Measurements from ENCODE around the gene ELOVL2. TPM values are rescaled to one million over a fixed set of nuclear protein-coding genes. Genes with fewer than 3 reads are reported as not detected.
A peak's percentile ranks its signal among the peaks of the same experiment; 100 is the strongest.
"Not testable (repeated sequence)": the region's sequence is repeated elsewhere in the genome, so short reads cannot be mapped to it uniquely, and the experiment has no call there.

The ELOVL2 gene, protein sequence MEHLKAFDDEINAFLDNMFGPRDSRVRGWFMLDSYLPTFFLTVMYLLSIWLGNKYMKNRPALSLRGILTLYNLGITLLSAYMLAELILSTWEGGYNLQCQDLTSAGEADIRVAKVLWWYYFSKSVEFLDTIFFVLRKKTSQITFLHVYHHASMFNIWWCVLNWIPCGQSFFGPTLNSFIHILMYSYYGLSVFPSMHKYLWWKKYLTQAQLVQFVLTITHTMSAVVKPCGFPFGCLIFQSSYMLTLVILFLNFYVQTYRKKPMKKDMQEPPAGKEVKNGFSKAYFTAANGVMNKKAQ
- 20.8 and 24.8 TPM in 2 replicates for total RNA-seq
- polyA plus RNA-seq, result 13.6 and 13.9 TPM in 2 replicates

DNA sequence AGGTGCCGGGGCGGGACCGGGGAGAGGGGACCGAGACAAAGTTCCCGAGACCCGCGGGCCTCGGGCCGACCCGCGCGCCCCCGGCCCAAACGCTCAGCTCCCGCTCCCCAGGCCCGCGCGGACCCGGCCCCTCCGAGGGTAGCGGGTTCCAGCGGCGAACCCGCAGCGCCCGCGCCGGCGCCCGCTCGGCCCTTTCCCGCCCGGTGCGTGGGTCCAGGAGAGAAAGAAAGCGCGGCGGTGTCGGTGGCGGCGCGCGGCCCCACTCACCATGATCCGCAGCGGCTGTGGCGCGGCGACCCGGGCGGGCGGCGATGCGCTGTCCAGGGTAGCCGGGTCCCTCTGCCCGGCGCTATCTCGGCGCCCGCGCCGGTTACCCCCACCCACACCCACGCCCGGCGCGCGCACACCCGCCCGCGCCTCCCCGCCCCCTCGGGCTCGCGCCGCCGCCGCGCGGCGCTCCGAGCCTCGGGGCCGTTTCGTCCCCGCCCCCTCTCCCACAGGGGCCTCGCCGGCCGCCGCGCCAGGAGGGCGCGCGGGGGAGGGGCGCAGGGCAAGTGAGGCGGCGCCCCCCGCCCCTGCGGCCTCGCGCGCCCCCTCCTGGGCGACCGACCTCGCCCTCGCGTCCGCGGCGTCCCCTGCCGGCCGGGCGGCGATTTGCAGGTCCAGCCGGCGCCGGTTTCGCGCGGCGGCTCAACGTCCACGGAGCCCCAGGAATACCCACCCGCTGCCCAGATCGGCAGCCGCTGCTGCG, at the start of gene ELOVL2:
Gene ELOVL2 (minus strand): TSS at position 345 of the 751 bp plus-strand sequence. CDS start 75 bp downstream, at position 270.
- H3K4me3 ChIP-seq, result peak within 1 kb of the TSS; percentile 89
- 2% methylated on average over 39 of the region's 124 CpGs for WGBS (ENCODE audit: low lambda C conversion rate, missing lambda C conversion rate)
- no peaks in the 10 kb centered on the region for H3K4me1 ChIP-seq (ENCODE audit: insufficient read depth)
- DNase-seq (ENCODE audit: low spot score), result peak; percentile 88
- H3K9me3 ChIP-seq (ENCODE audit: low read depth), result no peaks in the 10 kb centered on the region
- H3K4me2 ChIP-seq, result peak within 1 kb of the TSS; percentile 96
- H3K9me2 ChIP-seq (replicated peaks; ENCODE audit: insufficient read depth), result no peaks in the 10 kb centered on the region
- no peaks in the 10 kb centered on the region for H3K36me3 ChIP-seq (replicated peaks; ENCODE audit: insufficient read depth, low read depth)
- peak within 1 kb of the TSS; percentile 64 for H2AFZ ChIP-seq
- peaks cover 19% of the 10 kb centered on the region for H3K79me2 ChIP-seq
- TF ChIP-seq, protein P1, sequence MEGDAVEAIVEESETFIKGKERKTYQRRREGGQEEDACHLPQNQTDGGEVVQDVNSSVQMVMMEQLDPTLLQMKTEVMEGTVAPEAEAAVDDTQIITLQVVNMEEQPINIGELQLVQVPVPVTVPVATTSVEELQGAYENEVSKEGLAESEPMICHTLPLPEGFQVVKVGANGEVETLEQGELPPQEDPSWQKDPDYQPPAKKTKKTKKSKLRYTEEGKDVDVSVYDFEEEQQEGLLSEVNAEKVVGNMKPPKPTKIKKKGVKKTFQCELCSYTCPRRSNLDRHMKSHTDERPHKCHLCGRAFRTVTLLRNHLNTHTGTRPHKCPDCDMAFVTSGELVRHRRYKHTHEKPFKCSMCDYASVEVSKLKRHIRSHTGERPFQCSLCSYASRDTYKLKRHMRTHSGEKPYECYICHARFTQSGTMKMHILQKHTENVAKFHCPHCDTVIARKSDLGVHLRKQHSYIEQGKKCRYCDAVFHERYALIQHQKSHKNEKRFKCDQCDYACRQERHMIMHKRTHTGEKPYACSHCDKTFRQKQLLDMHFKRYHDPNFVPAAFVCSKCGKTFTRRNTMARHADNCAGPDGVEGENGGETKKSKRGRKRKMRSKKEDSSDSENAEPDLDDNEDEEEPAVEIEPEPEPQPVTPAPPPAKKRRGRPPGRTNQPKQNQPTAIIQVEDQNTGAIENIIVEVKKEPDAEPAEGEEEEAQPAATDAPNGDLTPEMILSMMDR (IDR thresholded peaks at IDR 0.05; ENCODE audit: poor library complexity), result peak; percentile 76
- TF ChIP-seq EZH2 (IDR thresholded peaks at IDR 0.05; ENCODE audit: borderline replicate concordance), result no peak
- TF ChIP-seq EZH2phosphoT487 (IDR thresholded peaks at IDR 0.05; ENCODE audit: low read depth, severe bottlenecking, unreplicated experiment), result no peak
- no peak within 1 kb of the TSS for H3K27ac ChIP-seq
- no peaks in the 10 kb centered on the region for H4K20me1 ChIP-seq (ENCODE audit: insufficient read depth, poor library complexity, severe bottlenecking)
- H3K27me3 ChIP-seq, result peaks cover 25% of the 10 kb centered on the region

DNA sequence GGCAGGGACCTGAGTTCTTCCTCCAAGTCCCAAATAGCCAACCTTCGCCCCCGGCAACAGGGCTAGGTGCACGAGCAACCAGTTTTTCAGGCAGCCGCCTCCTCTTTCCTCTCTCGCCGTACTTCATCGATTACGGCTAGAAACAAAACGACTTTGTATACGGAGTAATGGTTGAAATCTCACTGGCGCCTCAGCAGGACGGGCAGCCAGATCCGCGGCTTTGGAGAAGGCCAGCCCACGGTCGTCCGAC, 49.2 kb upstream of the ELOVL2 start:
- TF ChIP-seq EZH2 (IDR thresholded peaks at IDR 0.05; ENCODE audit: borderline replicate concordance) (no peak), EZH2phosphoT487 (IDR thresholded peaks at IDR 0.05; ENCODE audit: low read depth, severe bottlenecking, unreplicated experiment) (no peak)
- TF ChIP-seq, protein P1 (IDR thresholded peaks at IDR 0.05; ENCODE audit: poor library complexity), result no peak
- peak overlapping the region; percentile 82 for H3K27ac ChIP-seq
- peak overlapping the region; percentile 78 for H3K4me2 ChIP-seq
- no peak for DNase-seq (ENCODE audit: low spot score)
- no peaks in the 10 kb centered on the region for H3K36me3 ChIP-seq (replicated peaks; ENCODE audit: insufficient read depth, low read depth)
- H3K27me3 ChIP-seq, result no peaks in the 10 kb centered on the region
- under 1% methylated on average over 17 of the region's 17 CpGs for WGBS (ENCODE audit: low lambda C conversion rate, missing lambda C conversion rate)
- no peaks in the 10 kb centered on the region for H3K9me3 ChIP-seq (ENCODE audit: low read depth)
- H2AFZ ChIP-seq, result peak overlapping the region; percentile 82
- H3K9me2 ChIP-seq (replicated peaks; ENCODE audit: insufficient read depth), result no peaks in the 10 kb centered on the region
- peaks cover 15% of the 10 kb centered on the region for H3K4me1 ChIP-seq (ENCODE audit: insufficient read depth)
- peak overlapping the region; percentile 47 for H3K4me3 ChIP-seq
- H4K20me1 ChIP-seq (ENCODE audit: insufficient read depth, poor library complexity, severe bottlenecking), result no peaks in the 10 kb centered on the region
- peaks cover 32% of the 10 kb centered on the region for H3K79me2 ChIP-seq

DNA sequence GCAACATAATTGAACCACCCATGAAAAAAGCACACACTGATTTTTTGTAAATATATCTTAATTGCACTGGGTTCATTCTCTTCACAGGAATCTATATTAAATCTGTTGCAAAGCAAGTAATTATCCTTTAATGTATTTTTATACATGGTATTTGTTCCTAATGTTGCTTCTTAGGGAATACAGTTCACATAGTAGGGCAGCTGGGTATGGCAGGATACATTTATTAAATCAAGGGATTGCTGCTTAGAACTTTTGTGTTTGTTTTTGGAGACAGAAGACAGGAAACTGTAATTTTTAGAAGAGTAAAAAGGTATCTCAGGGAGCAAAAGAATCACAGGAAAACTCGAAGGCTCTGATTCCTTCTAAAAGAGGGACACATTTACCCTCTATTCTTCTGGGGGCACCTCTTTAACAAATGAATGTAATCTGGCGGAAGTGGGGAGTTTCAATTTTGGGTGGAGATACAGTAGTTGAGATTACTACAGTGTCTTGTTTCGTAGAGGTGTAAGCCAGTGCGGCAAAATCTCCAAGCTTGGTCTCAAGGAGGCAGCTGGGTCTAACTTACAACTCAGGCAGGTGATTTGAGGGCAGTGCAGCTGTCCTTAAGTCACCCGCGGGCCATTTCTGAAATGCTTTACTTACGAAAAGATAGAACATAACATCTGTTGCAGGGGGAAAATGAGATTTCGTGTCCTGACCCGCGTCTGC, 48.7 kb upstream of the ELOVL2 start:
- H3K9me3 ChIP-seq (ENCODE audit: low read depth), result no peaks in the 10 kb centered on the region
- peaks cover 15% of the 10 kb centered on the region for H3K4me1 ChIP-seq (ENCODE audit: insufficient read depth)
- TF ChIP-seq EZH2 (IDR thresholded peaks at IDR 0.05; ENCODE audit: borderline replicate concordance) (no peak), EZH2phosphoT487 (IDR thresholded peaks at IDR 0.05; ENCODE audit: low read depth, severe bottlenecking, unreplicated experiment) (no peak)
- TF ChIP-seq, protein P1 (IDR thresholded peaks at IDR 0.05; ENCODE audit: poor library complexity), result no peak
- DNase-seq (ENCODE audit: low spot score), result peak; percentile 62
- peak overlapping the region; percentile 82 for H2AFZ ChIP-seq
- H3K79me2 ChIP-seq, result peaks cover 32% of the 10 kb centered on the region
- no peaks in the 10 kb centered on the region for H3K9me2 ChIP-seq (replicated peaks; ENCODE audit: insufficient read depth)
- peak overlapping the region; percentile 82 for H3K27ac ChIP-seq
- H3K4me2 ChIP-seq, result peak overlapping the region; percentile 78
- 3% methylated on average over 10 of the region's 10 CpGs for WGBS (ENCODE audit: low lambda C conversion rate, missing lambda C conversion rate)
- H3K4me3 ChIP-seq, result peak overlapping the region; percentile 47
- H4K20me1 ChIP-seq (ENCODE audit: insufficient read depth, poor library complexity, severe bottlenecking), result no peaks in the 10 kb centered on the region
- no peaks in the 10 kb centered on the region for H3K27me3 ChIP-seq
- H3K36me3 ChIP-seq (replicated peaks; ENCODE audit: insufficient read depth, low read depth), result no peaks in the 10 kb centered on the region

DNA sequence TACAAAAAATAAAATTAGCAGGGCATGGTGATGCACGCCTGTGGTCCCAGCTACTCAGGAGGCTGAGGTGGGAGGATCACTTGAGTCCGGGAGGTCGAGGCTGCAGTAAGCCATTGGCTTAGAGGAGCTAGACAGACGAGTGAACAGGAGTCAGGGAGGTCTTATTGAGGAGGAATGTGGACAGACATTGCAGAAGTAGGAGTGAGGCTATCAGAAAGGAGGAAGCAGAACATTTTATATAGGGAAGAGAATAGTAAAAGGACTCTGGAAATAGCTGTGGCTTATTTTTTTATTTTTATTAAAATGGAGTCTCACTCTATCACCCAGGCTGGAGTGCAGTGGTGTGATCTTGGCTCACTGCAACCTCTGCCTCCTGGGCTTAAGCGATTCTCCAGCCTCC, 47.0 kb upstream of the ELOVL2 start:
- not testable (repeated sequence) for DNase-seq (ENCODE audit: low spot score); H3K4me2 ChIP-seq; H4K20me1 ChIP-seq (ENCODE audit: insufficient read depth, poor library complexity, severe bottlenecking); H3K36me3 ChIP-seq (replicated peaks; ENCODE audit: insufficient read depth, low read depth); H3K27me3 ChIP-seq; H3K9me2 ChIP-seq (replicated peaks; ENCODE audit: insufficient read depth); H3K27ac ChIP-seq; H3K4me3 ChIP-seq; H2AFZ ChIP-seq; H3K9me3 ChIP-seq (ENCODE audit: low read depth)
- H3K79me2 ChIP-seq, result peaks cover 15% of the 10 kb centered on the region
- peaks cover 12% of the 10 kb centered on the region for H3K4me1 ChIP-seq (ENCODE audit: insufficient read depth)
- WGBS (ENCODE audit: low lambda C conversion rate, missing lambda C conversion rate), result 93% methylated on average over 5 of the region's 5 CpGs

Measured in hepatocyte (in vitro differentiated cells).